DND-41 (cell line): Measurements from ENCODE around the gene LRRC43.

ENCODE experiments used
- CTCF ChIP-seq: IDR thresholded peaks from 2 replicates; pipeline ENCODE4 v1.5.1; 2012; ENCODE audit warnings: borderline replicate concordance, low read length, moderate library complexity, mild to moderate bottlenecking; ENCODE audit not compliant: poor library complexity, severe bottlenecking; ENCODE audit errors: extremely low read depth
- EZH2 ChIP-seq: IDR thresholded peaks from 3 replicates; pipeline ENCODE4 v1.6.1; 2012; ENCODE audit warnings: borderline replicate concordance, low read depth, mild to moderate bottlenecking, moderate library complexity, low read length, inconsistent platforms; ENCODE audit not compliant: severe bottlenecking

GRCh38 chr12:122171399-122171798 lies 11.5 kb upstream of the LRRC43 start:
- TF ChIP-seq CTCF (no peak), EZH2 (no peak)
